OCI-LY3 (cell line): ENCODE data around the gene PHF23.

Source experiments
- CTCF ChIP-seq: fragments of 200-600, 300-600 bp; sonication (generic); IDR thresholded peaks from 2 replicates; pipeline ENCODE4 v1.5.1; 2014; ENCODE audit warnings: antibody characterized with exemption, low read length, low read depth
- EZH2phosphoT487 ChIP-seq: fragments of 200-600 bp; shearing (Covaris generic); IDR thresholded peaks from 2 replicates; pipeline ENCODE4 v1.6.1; 2018; ENCODE audit warnings: antibody characterized with exemption, mixed run types, low read depth

- TF ChIP-seq CTCF (no peak), EZH2phosphoT487 (no peak)
Observed at GRCh38 chr17:7207120-7208001, 31.9 kb downstream of the PHF23 start.
